Suprapubic skin (tissue), 4 donors: ENCODE results near the gene GABRE.

Source experiments
- CTCF ChIP-seq, 2 donors: fragments of 200-600 bp in 1 of 2; fragments of 450-650 bp in 1 of 2; sonication (generic) in 1 of 2; IDR thresholded peaks; one replicate each; pipeline ENCODE4 v1.5.1; 2016 to 2019; ENCODE audit warnings: antibody characterized with exemption in 2 of 2, mild to moderate bottlenecking in 1 of 2, moderate library complexity in 1 of 2
- EP300 ChIP-seq: sonication (generic); formaldehyde crosslinking; IDR thresholded peaks from one replicate; pipeline ENCODE4 v1.6.1; 2017; ENCODE audit warnings: antibody characterized with exemption
- POLR2A ChIP-seq, 2 donors: fragments of 450-650 bp; IDR thresholded peaks; one replicate each; pipeline ENCODE4 v1.6.1; 2017; ENCODE audit warnings: antibody characterized with exemption in 2 of 2, mild to moderate bottlenecking in 2 of 2, moderate library complexity in 2 of 2
- POLR2AphosphoS5 ChIP-seq, 3 donors: sonication (generic); formaldehyde crosslinking; IDR thresholded peaks; one replicate each; pipeline ENCODE4 v1.6.1; 2017; ENCODE audit warnings: antibody characterized with exemption in 3 of 3

DNA sequence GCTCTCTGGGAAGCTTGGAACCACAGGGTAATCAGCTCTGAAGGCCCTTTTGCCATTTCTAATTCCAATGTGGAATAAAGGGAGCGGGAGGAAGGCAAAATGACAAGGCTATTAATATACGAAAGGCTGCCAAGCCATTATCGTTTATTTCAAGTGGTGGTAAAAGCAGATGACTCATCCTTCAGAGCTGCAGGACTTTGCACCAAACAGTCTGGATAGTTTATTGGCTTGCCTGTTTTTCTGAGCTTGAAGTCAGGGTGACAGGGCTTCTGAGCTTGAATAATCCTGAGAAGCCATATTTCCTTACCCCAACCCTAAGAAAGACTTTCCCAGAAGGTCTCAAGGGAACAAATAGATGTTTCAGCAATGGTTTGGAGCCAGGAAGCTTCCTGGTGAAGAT lies 7.7 kb upstream of the GABRE start:
- TF ChIP-seq CTCF (IDR thresholded peaks at IDR 0.05) (no peak), POLR2A (IDR thresholded peaks at IDR 0.05) (no peak), EP300 (no peak), POLR2AphosphoS5 (IDR thresholded peaks at IDR 0.05) (no peak)
